ENCODE measurements around the gene TLR9.

GRCh38 chr3:52250122-52250521 is 24.7 kb upstream of the TLR9 start:
- TF ChIP-seq CTCF (IDR thresholded peaks at IDR 0.05) (no peak), POLR2A (IDR thresholded peaks at IDR 0.05) (no peak)
